ENCODE results near the gene BEND7. TPM values are rescaled to one million over a fixed set of nuclear protein-coding genes. Genes with fewer than 3 reads are reported as not detected.

Gene BEND7
- total and polyA plus RNA-seq, 4 donors = 4.9 to 27.6 (median 10.4) TPM

DNA sequence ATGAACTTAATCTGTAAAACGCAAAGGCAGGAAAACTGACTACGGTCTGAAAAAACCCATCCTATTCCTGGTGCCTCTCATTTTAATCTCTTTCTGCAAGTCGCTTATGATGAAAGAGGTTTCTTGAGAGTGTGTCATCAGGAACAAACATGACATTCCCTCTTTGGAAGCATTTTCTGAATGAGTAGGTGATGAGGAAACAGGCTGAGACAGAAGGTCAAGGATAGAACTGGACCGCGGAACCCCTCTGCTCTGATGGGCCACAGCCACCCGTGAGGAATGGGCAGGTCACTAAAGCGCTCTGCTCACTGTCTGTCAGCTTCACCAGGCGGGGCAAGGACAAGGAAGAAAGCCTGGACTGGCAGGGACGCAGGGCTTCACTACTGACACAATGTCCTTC is 28.6 kb downstream of the BEND7 start:
- no peak for ATAC-seq (ENCODE audit: insufficient read depth, low FRiP score)
- no peak for TF ChIP-seq CTCF (IDR thresholded peaks at IDR 0.05; ENCODE audit: control extremely low read depth, extremely low read depth)
- WGBS, 2 donors = 94 to 95% methylated on average over 9 of the region's 9 CpGs

DNA sequence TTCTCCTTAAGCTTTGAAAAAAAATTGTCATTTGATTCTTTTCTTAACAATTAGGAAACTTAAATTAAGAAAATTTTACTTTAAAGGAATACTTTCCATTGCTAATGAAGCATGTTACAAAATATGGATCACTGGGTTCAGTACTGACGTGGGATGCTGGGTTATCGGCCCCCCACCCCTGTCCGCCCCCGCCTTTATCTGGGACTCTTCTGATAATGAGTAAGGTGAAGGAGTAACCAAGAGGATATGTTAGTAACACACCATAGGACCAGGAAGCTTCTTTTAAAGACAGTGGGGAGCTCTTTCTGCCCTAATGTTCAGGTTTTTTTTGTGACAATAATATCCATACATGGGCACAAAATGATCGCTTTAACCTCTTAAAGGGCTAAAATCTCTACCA is 29.7 kb downstream of the BEND7 start:
- 98% methylated on average over 5 of the region's 5 CpGs for WGBS, 2 donors
- DNase-seq = no peak
- H3K27ac ChIP-seq (ENCODE audit: low read depth in 1 of 2, low read length in 1 of 2) = no peak overlapping the region
- no peak overlapping the region for H3K4me3 ChIP-seq
- ATAC-seq (ENCODE audit: insufficient read depth, low FRiP score) = no peak
- TF ChIP-seq CTCF (IDR thresholded peaks at IDR 0.05; ENCODE audit: control extremely low read depth, extremely low read depth) = no peak
- no peaks in the 10 kb centered on the region for H3K9me3 ChIP-seq (ENCODE audit: control insufficient read depth in 4 of 4, insufficient read depth in 3 of 4, low read length in 3 of 4)
- peaks cover 0 to 14% (median 3%) of the 10 kb centered on the region in 4 donors for H3K36me3 ChIP-seq (ENCODE audit: control insufficient read depth in 4 of 4, insufficient read depth in 4 of 4, low read length in 4 of 4)
- peaks cover 0 to 5% (median 0%) of the 10 kb centered on the region in 5 donors for H3K4me1 ChIP-seq (ENCODE audit: control insufficient read depth in 5 of 5, insufficient read depth in 5 of 5, low read length in 5 of 5)
- no peak overlapping the region for H3K9ac ChIP-seq (ENCODE audit: insufficient read depth in 1 of 2, low read length in 2 of 2)
- H3K27me3 ChIP-seq (ENCODE audit: control insufficient read depth in 3 of 3, insufficient read depth in 3 of 3, low read length in 2 of 3) = no peaks in the 10 kb centered on the region

More for the DNA sequence above, 28.6 kb downstream of the BEND7 start:
- no peaks in the 10 kb centered on the region for H3K27me3 ChIP-seq (ENCODE audit: control insufficient read depth in 3 of 3, insufficient read depth in 3 of 3, low read length in 2 of 3)
- H3K9ac ChIP-seq (ENCODE audit: insufficient read depth in 1 of 2, low read length in 2 of 2) = no peak overlapping the region
- H3K4me3 ChIP-seq = no peak overlapping the region
- no peaks in the 10 kb centered on the region for H3K9me3 ChIP-seq (ENCODE audit: control insufficient read depth in 4 of 4, insufficient read depth in 3 of 4, low read length in 3 of 4)
- no peak for DNase-seq
- peaks cover 0 to 5% (median 0%) of the 10 kb centered on the region in 5 donors for H3K4me1 ChIP-seq (ENCODE audit: control insufficient read depth in 5 of 5, insufficient read depth in 5 of 5, low read length in 5 of 5)
- peaks cover 0 to 14% (median 3%) of the 10 kb centered on the region in 4 donors for H3K36me3 ChIP-seq (ENCODE audit: control insufficient read depth in 4 of 4, insufficient read depth in 4 of 4, low read length in 4 of 4)
- H3K27ac ChIP-seq (ENCODE audit: low read depth in 1 of 2, low read length in 1 of 2) = no peak overlapping the region

GRCh38 chr10:13496931-13497330 is 31.9 kb downstream of the BEND7 start:
- H3K9me3 ChIP-seq (ENCODE audit: control insufficient read depth in 4 of 4, insufficient read depth in 3 of 4, low read length in 3 of 4) = no peaks in the 10 kb centered on the region
- ATAC-seq (ENCODE audit: insufficient read depth, low FRiP score) (no peak), DNase-seq (no peak)
- peaks cover 0 to 16% (median 7%) of the 10 kb centered on the region in 4 donors for H3K36me3 ChIP-seq (ENCODE audit: control insufficient read depth in 4 of 4, insufficient read depth in 4 of 4, low read length in 4 of 4)
- WGBS, 2 donors = 93 to 94% methylated on average over 8 of the region's 8 CpGs
- peaks cover 0 to 2% (median 0%) of the 10 kb centered on the region in 5 donors for H3K4me1 ChIP-seq (ENCODE audit: control insufficient read depth in 5 of 5, insufficient read depth in 5 of 5, low read length in 5 of 5)
- H3K4me3 ChIP-seq = no peak overlapping the region
- H3K9ac ChIP-seq (ENCODE audit: insufficient read depth in 1 of 2, low read length in 2 of 2) = no peak overlapping the region
- TF ChIP-seq CTCF (IDR thresholded peaks at IDR 0.05; ENCODE audit: control extremely low read depth, extremely low read depth) = no peak
- H3K27me3 ChIP-seq (ENCODE audit: control insufficient read depth in 3 of 3, insufficient read depth in 3 of 3, low read length in 2 of 3) = no peaks in the 10 kb centered on the region
- H3K27ac ChIP-seq (ENCODE audit: low read depth in 1 of 2, low read length in 1 of 2) = no peak overlapping the region

GRCh38 chr10:13496164-13496563 is 32.6 kb downstream of the BEND7 start:
- Histone ChIP-seq H3K27me3 (ENCODE audit: control insufficient read depth in 3 of 3, insufficient read depth in 3 of 3, low read length in 2 of 3) (no peaks in the 10 kb centered on the region), H3K27ac (ENCODE audit: low read depth in 1 of 2, low read length in 1 of 2) (no peak overlapping the region), H3K4me1 (ENCODE audit: control insufficient read depth in 5 of 5, insufficient read depth in 5 of 5, low read length in 5 of 5) (peaks cover 0 to 2% (median 0%) of the 10 kb centered on the region in 5 donors), H3K36me3 (ENCODE audit: control insufficient read depth in 4 of 4, insufficient read depth in 4 of 4, low read length in 4 of 4) (peaks cover 0 to 17% (median 6%) of the 10 kb centered on the region in 4 donors), H3K4me3 (no peak overlapping the region), H3K9me3 (ENCODE audit: control insufficient read depth in 4 of 4, insufficient read depth in 3 of 4, low read length in 3 of 4) (no peaks in the 10 kb centered on the region), H3K9ac (ENCODE audit: insufficient read depth in 1 of 2, low read length in 2 of 2) (no peak overlapping the region)
- 80 to 81% methylated on average over 8 of the region's 8 CpGs for WGBS, 2 donors
- no peak for DNase-seq
- TF ChIP-seq CTCF (IDR thresholded peaks at IDR 0.05; ENCODE audit: control extremely low read depth, extremely low read depth) = no peak
- no peak for ATAC-seq (ENCODE audit: insufficient read depth, low FRiP score)

All from lung (tissue), 12 donors.